K562 (cell line): ENCODE data around the gene CD38. TPM values are rescaled to one million over a fixed set of nuclear protein-coding genes. Genes with fewer than 3 reads are reported as not detected.

ENCODE experiments used
- ATAC-seq: fragments of 200-7000 bp; cut with Tn5 transposase; 3 replicates; pipeline ENCODE4 v1.9.1; 2020; ENCODE audit warnings: moderate library complexity
- BruUV-seq: library from RNA; stranded (reverse); fragments of 400-500 nt; replicated peaks from 2 replicates; lab custom pipeline; 2021; lab: Mats Ljungman, UMichigan
- CTCF ChIA-PET: fragments of 300-600 bp; formaldehyde crosslinking; extraction: SDS; loops from one replicate; lab custom pipeline; 2021; ENCODE audit warnings: low intra/inter-chr PET ratio; lab: Yijun Ruan, JAX
- POLR2A ChIA-PET: fragments of 300-600, 350-650 bp; sonication (Branson Sonifier 250); formaldehyde crosslinking; extraction: SDS; loops from one replicate; lab custom pipeline; 2021; ENCODE audit warnings: antibody characterized with exemption, inconsistent platforms; lab: Yijun Ruan, JAX
- DNase-seq, 4 experiments: peaks; one replicate each; pipeline versions ENCODE4 v3.0.0 to v3.0.0-alpha.2; 2011 to 2018; ENCODE audit warnings: low spot score in 3 of 4, mixed read lengths in 3 of 4; ENCODE audit errors: extremely low read depth in 1 of 4
- FAIRE-seq: peaks from 2 replicates; lab custom pipeline; 2011; peaks lifted over from hg19 to GRCh38; lab: Jason Lieb, UNC
- H2AFZ ChIP-seq: 2 replicates; pipeline ENCODE4 v1.6.0; 2011; ENCODE audit warnings: low read depth, low read length, control low read depth, inconsistent platforms
- H3K27ac ChIP-seq: fragments of 200-600 bp; 3 replicates; pipeline ENCODE4 v1.8.0; 2011; ENCODE audit warnings: low read depth, mild to moderate bottlenecking, control low read depth, inconsistent platforms, low read length, moderate library complexity, mixed read lengths; ENCODE audit errors: extremely low read depth
- H3K27me3 ChIP-seq, 2 experiments: fragments of 300-600 bp in 1 of 2; 2 replicates in 1 of 2; 3 replicates in 1 of 2; pipeline versions ENCODE4 v1.6.0 to v1.8.0; 2011; ENCODE audit warnings: inconsistent platforms in 2 of 2, low read length in 2 of 2, mild to moderate bottlenecking in 1 of 2, mixed read lengths in 1 of 2, moderate library complexity in 1 of 2; ENCODE audit not compliant: control insufficient read depth in 2 of 2, insufficient read depth in 2 of 2
- H3K36me3 ChIP-seq: fragments of 300-600 bp; 3 replicates; pipeline ENCODE4 v1.8.0; 2011; ENCODE audit warnings: mild to moderate bottlenecking, low read length, inconsistent platforms; ENCODE audit not compliant: control insufficient read depth, insufficient read depth
- H3K4me1 ChIP-seq, 2 experiments: fragments of 200-600 bp in 1 of 2; replicated peaks in 1 of 2; 2 replicates in 1 of 2; 3 replicates in 1 of 2; pipeline versions ENCODE4 v1.5.1 to v1.8.0; 2011; ENCODE audit warnings: inconsistent platforms in 2 of 2, low read length in 2 of 2, mild to moderate bottlenecking in 1 of 2, mixed read lengths in 1 of 2, moderate library complexity in 1 of 2; ENCODE audit not compliant: control insufficient read depth in 2 of 2, insufficient read depth in 2 of 2
- H3K4me2 ChIP-seq: 2 replicates; pipeline ENCODE4 v1.6.1; 2011; ENCODE audit warnings: low read length, control low read depth, inconsistent platforms, mixed read lengths; ENCODE audit not compliant: insufficient read depth
- H3K4me3 ChIP-seq: fragments of 200-600 bp; sonication (generic), shearing (Covaris generic); 2 replicates; pipeline ENCODE4 v1.5.1; 2016; ENCODE audit warnings: control low read depth, inconsistent platforms
- H3K79me2 ChIP-seq: fragments of 200-600 bp; 3 replicates; pipeline ENCODE4 v1.8.0; 2011; ENCODE audit warnings: low read length, inconsistent platforms; ENCODE audit not compliant: control insufficient read depth, insufficient read depth
- H3K9ac ChIP-seq, 2 experiments: 2 replicates each; pipeline versions ENCODE4 v1.6.0 to v1.6.1; 2011; ENCODE audit warnings: low read depth in 2 of 2, low read length in 2 of 2, control low read depth in 1 of 2, inconsistent platforms in 1 of 2, mild to moderate bottlenecking in 1 of 2, mixed read lengths in 1 of 2; ENCODE audit not compliant: insufficient read depth in 1 of 2
- H3K9me1 ChIP-seq: one replicate; pipeline ENCODE4 v1.6.0; 2011; ENCODE audit warnings: inconsistent platforms, mild to moderate bottlenecking, low read length, moderate library complexity; ENCODE audit not compliant: control insufficient read depth, insufficient read depth
- H3K9me3 ChIP-seq: replicated peaks from 2 replicates; pipeline ENCODE4 v1.5.1; 2011; ENCODE audit warnings: low read depth, low read length, inconsistent platforms; ENCODE audit not compliant: control insufficient read depth, insufficient read depth
- H4K20me1 ChIP-seq: replicated peaks from 2 replicates; pipeline ENCODE4 v1.6.1; 2011; ENCODE audit warnings: low read length, inconsistent platforms, mixed read lengths; ENCODE audit not compliant: control insufficient read depth, insufficient read depth
- BRD4 ChIP-seq: fragments of 200-600 bp; sonication (generic); IDR thresholded peaks from 2 replicates; pipeline ENCODE4 v1.6.1; 2017; ENCODE audit warnings: inconsistent platforms
- E2F3 ChIP-seq: fragments of 250-450 bp; sonication (Bioruptor Pico); IDR thresholded peaks from 2 replicates; pipeline ENCODE4 v1.4.0; 2020; ENCODE audit warnings: mild to moderate bottlenecking
- GABPB1 ChIP-seq: sonication (generic); formaldehyde crosslinking; IDR thresholded peaks from 2 replicates; pipeline ENCODE4 v1.8.0; 2022; ENCODE audit warnings: mild to moderate bottlenecking, missing genetic modification reagents
- HDAC8 ChIP-seq: fragments of 450-650 bp; IDR thresholded peaks from 2 replicates; pipeline ENCODE4 v1.6.1; 2016; ENCODE audit warnings: mild to moderate bottlenecking, missing genetic modification characterization, moderate library complexity, missing compliant biosample characterization
- KAT8 ChIP-seq: fragments of 450-650 bp; IDR thresholded peaks from 2 replicates; pipeline ENCODE4 v1.6.1; 2016; ENCODE audit warnings: low read depth, mild to moderate bottlenecking
- KLF10 ChIP-seq: fragments of 250-450 bp; sonication (Bioruptor Pico); IDR thresholded peaks from 2 replicates; pipeline ENCODE4 v1.6.1; 2021; ENCODE audit warnings: matching md5 sums
- MTA3 ChIP-seq: fragments of 450-650 bp; formaldehyde crosslinking; IDR thresholded peaks from 2 replicates; pipeline ENCODE4 v1.6.1; 2017; ENCODE audit warnings: mild to moderate bottlenecking, borderline replicate concordance
- NFIC ChIP-seq: fragments of 450-650 bp; IDR thresholded peaks from 2 replicates; pipeline ENCODE4 v1.6.1; 2017; ENCODE audit warnings: mild to moderate bottlenecking, inconsistent platforms
- NUFIP1 ChIP-seq: fragments of 450-650 bp; IDR thresholded peaks from 2 replicates; pipeline ENCODE4 v1.6.1; 2018; ENCODE audit not compliant: partially characterized antibody
- POLR2B ChIP-seq: fragments of 450-650 bp; IDR thresholded peaks from 2 replicates; pipeline ENCODE4 v1.6.1; 2018; ENCODE audit warnings: low read depth; ENCODE audit not compliant: partially characterized antibody
- SMAD3 ChIP-seq: fragments of 450-650 bp; formaldehyde crosslinking; conservative IDR thresholded peaks from 2 replicates; pipeline ENCODE4 v1.4.0; 2020; ENCODE audit warnings: mild to moderate bottlenecking
- SMAD4 ChIP-seq: fragments of 250-450 bp; sonication (Bioruptor Pico); conservative IDR thresholded peaks from 2 replicates; pipeline ENCODE4 v1.8.0; 2021; ENCODE audit warnings: inconsistent platforms, mild to moderate bottlenecking, moderate library complexity
- SMARCA5 ChIP-seq: fragments of 450-650 bp; IDR thresholded peaks from 2 replicates; pipeline ENCODE4 v1.6.1; 2016
- SRSF3 ChIP-seq: fragments of 200-400 bp; formaldehyde crosslinking; IDR thresholded peaks from 2 replicates; pipeline ENCODE4 v1.6.1; 2016; ENCODE audit warnings: mild to moderate bottlenecking, low read length, moderate library complexity; ENCODE audit not compliant: insufficient read depth
- STAT5B ChIP-seq: fragments of 250-450 bp; sonication (Bioruptor Pico); IDR thresholded peaks from 2 replicates; pipeline ENCODE4 v1.8.0; 2021; ENCODE audit warnings: mild to moderate bottlenecking, inconsistent platforms
- ZNF253 ChIP-seq: fragments of 250-450 bp; sonication (Bioruptor Pico); conservative IDR thresholded peaks from 2 replicates; pipeline ENCODE4 v1.6.1; 2021; ENCODE audit warnings: mild to moderate bottlenecking
- ZNF316 ChIP-seq: fragments of 450-650 bp; IDR thresholded peaks from 2 replicates; pipeline ENCODE4 v1.6.1; 2016
- ZNF79 ChIP-seq: fragments of 250-450 bp; sonication (Bioruptor Pico); IDR thresholded peaks from 2 replicates; pipeline ENCODE4 v1.4.0; 2020; ENCODE audit warnings: low read depth, mild to moderate bottlenecking, moderate library complexity
- WGBS: fragments of 100-300 bp; shearing (Covaris generic); methylation state at CpG from one replicate; pipeline ENCODE4 v1.1.6; 2016; ENCODE audit warnings: low coverage, mixed read lengths; ENCODE audit not compliant: insufficient coverage; ENCODE audit errors: missing lambda C conversion rate; 5-methylcytosine and 5-hydroxymethylcytosine counted together
- in situ Hi-C: fragments of 300-500 bp; cut with MboI; formaldehyde crosslinking; loops from 4 replicates; pipeline ENCODE4 v1.15.0; 2018; ENCODE audit warnings: inconsistent platforms, mixed read lengths
- intact Hi-C: fragments of 100-400 bp; cut with micrococcal nuclease; formaldehyde crosslinking; loops from 2 replicates; pipeline ENCODE4 v1.14.2; 2022
- polyA plus RNA-seq, 8 experiments: library from polyadenylated mRNA; depleted of rRNA in 4 of 8; stranded (reverse) in 5 of 8; unstranded in 3 of 8; fragments of >200 nt; fragmentation: Nextera tagmentation in 2 of 8; fragmentation: Illumina TruSeq in 1 of 8; extraction: Ambion mirVana in 2 of 8; extraction: Trizol in 1 of 8; gene quantifications; 2 replicates each; pipeline versions ENCODE4 v1.2.1 to v1.2.3, GENCODE V29; 2011 to 2014; ENCODE audit warnings: inconsistent platforms in 1 of 8, missing spikeins in 1 of 8
- total RNA-seq, 7 experiments: library from RNA; depleted of rRNA in 6 of 7; stranded (reverse); fragments of >200 nt in 6 of 7; fragmentation: Illumina TruSeq in 2 of 7; extraction: Trizol in 2 of 7; gene quantifications; 2 replicates each; pipeline versions ENCODE4 v1.2.1 to v1.2.3, GENCODE V29; 2011 to 2021; ENCODE audit warnings: low replicate concordance in 1 of 7
- TF ChIP-seq, protein P1 (sequence below), 2 experiments: fragments of 450-650 bp in 1 of 2; IDR thresholded peaks; 2 replicates each; pipeline ENCODE4 v1.6.1; 2011 to 2017; ENCODE audit warnings: low read depth in 2 of 2, antibody characterized with exemption in 1 of 2, borderline replicate concordance in 1 of 2, low read length in 1 of 2, mild to moderate bottlenecking in 1 of 2, mixed read lengths in 1 of 2; ENCODE audit not compliant: control insufficient read depth in 1 of 2
- TF ChIP-seq, protein P2 (sequence below): fragments of 450-650 bp; IDR thresholded peaks from 2 replicates; pipeline ENCODE4 v1.7.0; 2016; ENCODE audit warnings: borderline replicate concordance

The CD38 gene
- total and polyA plus RNA-seq, 9 of the 15 experiments (the other 6 are each of a cell fraction or from before 2014, with no cell fraction given): 0.04 to 0.06 (median 0.04) TPM; not detected in 5

DNA sequence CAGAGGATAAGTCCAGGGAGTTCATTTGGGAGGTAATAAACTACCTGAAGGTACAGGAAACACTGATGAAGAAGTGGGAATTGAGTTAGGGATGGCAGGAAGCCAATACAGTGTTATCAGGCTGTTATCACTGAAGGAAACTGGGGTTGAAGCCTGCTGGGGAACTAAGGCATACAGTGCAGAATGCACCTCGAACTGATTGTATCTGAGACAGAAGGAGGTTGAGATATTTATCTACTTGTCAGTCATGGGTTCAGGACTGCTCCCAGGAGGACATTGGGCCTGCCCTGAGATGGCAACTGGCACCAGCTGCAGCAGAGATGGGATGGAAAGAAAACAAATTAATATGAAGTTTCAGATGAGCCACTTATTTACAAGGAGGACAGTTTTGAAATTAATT is 35.5 kb upstream of the CD38 start (continued):
- TF ChIP-seq BRD4 (no peak), STAT5B (no peak), HDAC8 (no peak), SMAD3 (CRISPR knock-in tag) (no peak), NFIC (no peak), ZNF79 (CRISPR knock-in tag) (no peak), KAT8 (no peak)
- TF ChIP-seq, protein P1, sequence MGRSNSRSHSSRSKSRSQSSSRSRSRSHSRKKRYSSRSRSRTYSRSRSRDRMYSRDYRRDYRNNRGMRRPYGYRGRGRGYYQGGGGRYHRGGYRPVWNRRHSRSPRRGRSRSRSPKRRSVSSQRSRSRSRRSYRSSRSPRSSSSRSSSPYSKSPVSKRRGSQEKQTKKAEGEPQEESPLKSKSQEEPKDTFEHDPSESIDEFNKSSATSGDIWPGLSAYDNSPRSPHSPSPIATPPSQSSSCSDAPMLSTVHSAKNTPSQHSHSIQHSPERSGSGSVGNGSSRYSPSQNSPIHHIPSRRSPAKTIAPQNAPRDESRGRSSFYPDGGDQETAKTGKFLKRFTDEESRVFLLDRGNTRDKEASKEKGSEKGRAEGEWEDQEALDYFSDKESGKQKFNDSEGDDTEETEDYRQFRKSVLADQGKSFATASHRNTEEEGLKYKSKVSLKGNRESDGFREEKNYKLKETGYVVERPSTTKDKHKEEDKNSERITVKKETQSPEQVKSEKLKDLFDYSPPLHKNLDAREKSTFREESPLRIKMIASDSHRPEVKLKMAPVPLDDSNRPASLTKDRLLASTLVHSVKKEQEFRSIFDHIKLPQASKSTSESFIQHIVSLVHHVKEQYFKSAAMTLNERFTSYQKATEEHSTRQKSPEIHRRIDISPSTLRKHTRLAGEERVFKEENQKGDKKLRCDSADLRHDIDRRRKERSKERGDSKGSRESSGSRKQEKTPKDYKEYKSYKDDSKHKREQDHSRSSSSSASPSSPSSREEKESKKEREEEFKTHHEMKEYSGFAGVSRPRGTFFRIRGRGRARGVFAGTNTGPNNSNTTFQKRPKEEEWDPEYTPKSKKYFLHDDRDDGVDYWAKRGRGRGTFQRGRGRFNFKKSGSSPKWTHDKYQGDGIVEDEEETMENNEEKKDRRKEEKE (IDR thresholded peaks at IDR 0.05; ENCODE audit: borderline replicate concordance in 1 of 2, control insufficient read depth in 1 of 2, low read depth in 2 of 2, low read length in 1 of 2): no peak

DNA sequence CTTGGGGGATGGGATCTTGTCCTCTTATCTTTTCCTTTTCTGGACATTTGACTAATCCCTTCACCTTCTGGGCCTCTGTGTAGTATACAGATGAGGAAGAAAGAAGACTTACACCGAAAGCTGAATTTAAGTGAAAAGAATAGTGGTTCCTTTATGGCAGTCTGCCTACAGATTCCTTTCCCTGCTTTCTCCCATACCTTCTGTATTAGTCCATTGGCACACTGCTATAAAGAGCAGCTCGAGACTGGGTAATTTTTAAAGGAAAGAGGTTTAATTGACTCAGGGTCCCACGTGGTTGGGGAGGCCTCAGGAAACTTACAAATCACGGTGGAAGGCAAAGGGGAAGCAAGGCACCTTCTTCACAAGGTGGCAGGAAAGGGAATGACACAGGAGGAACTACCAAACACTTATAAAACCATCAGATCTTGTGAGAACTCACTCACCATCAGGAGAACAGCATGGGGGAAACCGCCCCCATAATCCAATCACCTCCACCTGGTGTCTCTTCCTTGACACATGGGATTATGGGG is 34.0 kb upstream of the CD38 start:
- intact Hi-C loops (no loop called here), in situ Hi-C loops (no loop called here)
- no peaks in the 10 kb centered on the region for H3K4me1 ChIP-seq
- no peaks in the 10 kb centered on the region for H3K79me2 ChIP-seq
- no peak for FAIRE-seq
- ChIA-PET POLR2A (interaction anchor here (1.0 kb wide), 1 partner anchor 17 kb away, joined by 4 read pairs; no protein-coding TSS in a partner anchor), CTCF (no interaction called here)
- H3K9ac ChIP-seq: no peak overlapping the region
- no peaks in the 10 kb centered on the region for H4K20me1 ChIP-seq
- no peak for ATAC-seq
- H2AFZ ChIP-seq: no peak overlapping the region
- DNase-seq: no peak
- BruUV-seq: no TSS peak
- 0% methylated on average over 5 of the region's 5 CpGs for WGBS
- H3K36me3 ChIP-seq: no peaks in the 10 kb centered on the region
- no peaks in the 10 kb centered on the region for H3K9me3 ChIP-seq
- H3K27ac ChIP-seq: no peak overlapping the region
- peaks cover 0 to 3% of the 10 kb centered on the region in 2 experiments; a peak in 2 of 5 replicates for H3K27me3 ChIP-seq
- no peaks in the 10 kb centered on the region for H3K9me1 ChIP-seq
- H3K4me3 ChIP-seq: no peak overlapping the region
- no peak overlapping the region for H3K4me2 ChIP-seq
- no peak for TF ChIP-seq E2F3 (CRISPR knock-in tag)
- no peak for TF ChIP-seq KLF10 (CRISPR knock-in tag)
- TF ChIP-seq, protein P2, sequence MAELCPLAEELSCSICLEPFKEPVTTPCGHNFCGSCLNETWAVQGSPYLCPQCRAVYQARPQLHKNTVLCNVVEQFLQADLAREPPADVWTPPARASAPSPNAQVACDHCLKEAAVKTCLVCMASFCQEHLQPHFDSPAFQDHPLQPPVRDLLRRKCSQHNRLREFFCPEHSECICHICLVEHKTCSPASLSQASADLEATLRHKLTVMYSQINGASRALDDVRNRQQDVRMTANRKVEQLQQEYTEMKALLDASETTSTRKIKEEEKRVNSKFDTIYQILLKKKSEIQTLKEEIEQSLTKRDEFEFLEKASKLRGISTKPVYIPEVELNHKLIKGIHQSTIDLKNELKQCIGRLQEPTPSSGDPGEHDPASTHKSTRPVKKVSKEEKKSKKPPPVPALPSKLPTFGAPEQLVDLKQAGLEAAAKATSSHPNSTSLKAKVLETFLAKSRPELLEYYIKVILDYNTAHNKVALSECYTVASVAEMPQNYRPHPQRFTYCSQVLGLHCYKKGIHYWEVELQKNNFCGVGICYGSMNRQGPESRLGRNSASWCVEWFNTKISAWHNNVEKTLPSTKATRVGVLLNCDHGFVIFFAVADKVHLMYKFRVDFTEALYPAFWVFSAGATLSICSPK: no peak
- no peak for TF ChIP-seq SRSF3
- TF ChIP-seq SMAD4 (CRISPR knock-in tag): no peak
- TF ChIP-seq SMARCA5: no peak
- no peak for TF ChIP-seq MTA3
- no peak for TF ChIP-seq GABPB1 (CRISPR knock-in tag)
- no peak for TF ChIP-seq ZNF253
- no peak for TF ChIP-seq NUFIP1
- no peak for TF ChIP-seq POLR2B
- TF ChIP-seq STAT5B: no peak
- no peak for TF ChIP-seq ZNF316
